IMR-90 (cell line): ENCODE data around the gene MLYCD. TPM values are rescaled to one million over a fixed set of nuclear protein-coding genes. Genes with fewer than 3 reads are reported as not detected.
A peak's percentile ranks its signal among the peaks of the same experiment; 100 is the strongest.

ENCODE experiments used
- ATAC-seq: fragments of 200-7000 bp; cut with Tn5 transposase; 2 replicates; pipeline ENCODE4 v1.9.1; 2020; ENCODE audit warnings: low read depth, mild to moderate bottlenecking, moderate library complexity
- BruUV-seq: library from RNA; stranded (reverse); fragments of 400-500 nt; replicated peaks from 2 replicates; lab custom pipeline; 2021; lab: Mats Ljungman, UMichigan
- CTCF ChIA-PET: fragments of 300-600 bp; formaldehyde crosslinking; extraction: SDS; loops from one replicate; lab custom pipeline; 2021; ENCODE audit warnings: antibody characterized with exemption; lab: Yijun Ruan, JAX
- POLR2A ChIA-PET: fragments of 300-600 bp; sonication (Branson Sonifier 250); formaldehyde crosslinking; loops from one replicate; lab custom pipeline; 2022; ENCODE audit warnings: antibody characterized with exemption; ENCODE audit not compliant: unreplicated experiment; lab: Charles Lee
- DNase-seq: peaks from one replicate; pipeline ENCODE4 v3.0.0; 2013
- H2AFZ ChIP-seq: replicated peaks from 2 replicates; pipeline ENCODE3; 2013; ENCODE audit warnings: low read length, mild to moderate bottlenecking; ENCODE audit not compliant: poor library complexity
- H2AK5ac ChIP-seq: 2 replicates; pipeline ENCODE4 v1.6.1; 2013; ENCODE audit warnings: low read depth, low read length, inconsistent platforms
- H2AK9ac ChIP-seq: replicated peaks from 2 replicates; pipeline ENCODE3; 2013; ENCODE audit warnings: mild to moderate bottlenecking, low read depth, low read length, moderate library complexity; ENCODE audit not compliant: poor library complexity
- H2BK120ac ChIP-seq: 2 replicates; pipeline ENCODE4 v1.6.1; 2013; ENCODE audit warnings: low read depth, low read length, inconsistent platforms
- H2BK15ac ChIP-seq: 3 replicates; pipeline ENCODE4 v1.6.1; 2013; ENCODE audit warnings: low read depth, low read length, inconsistent platforms
- H2BK20ac ChIP-seq: 2 replicates; pipeline ENCODE4 v1.6.1; 2013; ENCODE audit warnings: low read depth, mild to moderate bottlenecking, inconsistent platforms, low read length, moderate library complexity
- H2BK5ac ChIP-seq: 2 replicates; pipeline ENCODE4 v1.6.1; 2013; ENCODE audit warnings: mild to moderate bottlenecking, low read depth, low read length, inconsistent platforms; ENCODE audit not compliant: poor library complexity, severe bottlenecking
- H3K14ac ChIP-seq: replicated peaks from 2 replicates; pipeline ENCODE4 v1.6.1; 2013; ENCODE audit warnings: low read depth, low read length, inconsistent platforms
- H3K18ac ChIP-seq: 2 replicates; pipeline ENCODE4 v1.6.1; 2013; ENCODE audit warnings: low read depth, low read length, control low read depth
- H3K23ac ChIP-seq: 2 replicates; pipeline ENCODE4 v1.6.1; 2013; ENCODE audit warnings: low read depth, low read length, inconsistent platforms
- H3K27ac ChIP-seq: 2 replicates; pipeline ENCODE4 v1.5.1; 2013; ENCODE audit warnings: mild to moderate bottlenecking, control low read depth, low read length; ENCODE audit not compliant: insufficient read depth
- H3K27me3 ChIP-seq: 2 replicates; pipeline ENCODE4 v1.6.1; 2013; ENCODE audit warnings: low read length; ENCODE audit not compliant: control insufficient read depth, insufficient read depth
- H3K36me3 ChIP-seq: 2 replicates; pipeline ENCODE4 v1.6.1; 2013; ENCODE audit warnings: low read length, mixed read lengths; ENCODE audit not compliant: control insufficient read depth, insufficient read depth
- H3K4ac ChIP-seq: 2 replicates; pipeline ENCODE4 v1.6.1; 2013; ENCODE audit warnings: low read depth, low read length, inconsistent platforms
- H3K4me1 ChIP-seq: 2 replicates; pipeline ENCODE4 v1.6.1; 2013; ENCODE audit warnings: low read length, mixed read lengths; ENCODE audit not compliant: control insufficient read depth, insufficient read depth
- H3K4me2 ChIP-seq: 2 replicates; pipeline ENCODE4 v1.6.1; 2013; ENCODE audit warnings: low read depth, mild to moderate bottlenecking, control low read depth, low read length, moderate library complexity
- H3K4me3 ChIP-seq: 2 replicates; pipeline ENCODE4 v1.5.1; 2013; ENCODE audit warnings: low read depth, mild to moderate bottlenecking, control low read depth, low read length, moderate library complexity; ENCODE audit not compliant: insufficient read depth
- H3K56ac ChIP-seq: 2 replicates; pipeline ENCODE4 v1.6.1; 2013; ENCODE audit warnings: low read length, inconsistent platforms; ENCODE audit not compliant: insufficient read depth; ENCODE audit errors: extremely low read depth
- H3K79me1 ChIP-seq, 2 experiments: 2 replicates each; pipeline ENCODE4 v1.6.1; 2013; ENCODE audit warnings: low read length in 2 of 2, inconsistent platforms in 1 of 2, low read depth in 1 of 2
- H3K9ac ChIP-seq: 2 replicates; pipeline ENCODE4 v1.6.1; 2013; ENCODE audit warnings: low read depth, low read length, control low read depth
- H3K9me1 ChIP-seq: 2 replicates; pipeline ENCODE4 v1.6.1; 2013; ENCODE audit warnings: low read length, inconsistent platforms; ENCODE audit not compliant: insufficient read depth
- H3K9me3 ChIP-seq: 2 replicates; pipeline ENCODE4 v1.6.1; 2013; ENCODE audit warnings: low read length; ENCODE audit not compliant: control insufficient read depth, insufficient read depth
- H4K20me1 ChIP-seq: 2 replicates; pipeline ENCODE4 v1.6.1; 2013; ENCODE audit warnings: low read length, inconsistent platforms; ENCODE audit not compliant: insufficient read depth
- H4K5ac ChIP-seq: 2 replicates; pipeline ENCODE4 v1.6.1; 2013; ENCODE audit warnings: mild to moderate bottlenecking, low read depth, low read length, control low read depth
- H4K8ac ChIP-seq, 2 experiments: 2 replicates each; pipeline ENCODE4 v1.6.1; 2013; ENCODE audit warnings: low read depth in 2 of 2, low read length in 2 of 2, control low read depth in 1 of 2, inconsistent platforms in 1 of 2
- H4K91ac ChIP-seq: 2 replicates; pipeline ENCODE4 v1.6.1; 2013; ENCODE audit warnings: low read depth, low read length, inconsistent platforms; ENCODE audit not compliant: insufficient read depth
- CEBPB ChIP-seq: IDR thresholded peaks from 2 replicates; pipeline ENCODE4 v1.6.1; 2012; ENCODE audit warnings: low read depth, low read length, improper control_type of control experiment
- FOS ChIP-seq: fragments of 150-350 bp; IDR thresholded peaks from 2 replicates; pipeline ENCODE4 v1.6.1; 2016; ENCODE audit warnings: low read depth, low read length
- MAFK ChIP-seq: IDR thresholded peaks from 2 replicates; pipeline ENCODE4 v1.6.1; 2012; ENCODE audit warnings: low read depth, low read length, improper control_type of control experiment
- MAZ ChIP-seq: IDR thresholded peaks from 2 replicates; pipeline ENCODE4 v1.6.1; 2012; ENCODE audit warnings: low read depth, mild to moderate bottlenecking, low read length, improper control_type of control experiment, moderate library complexity, borderline replicate concordance
- POLR2A ChIP-seq: IDR thresholded peaks from 2 replicates; pipeline ENCODE4 v1.6.1; 2012; ENCODE audit warnings: mild to moderate bottlenecking, low read depth, low read length
- RAD21 ChIP-seq: IDR thresholded peaks from 2 replicates; pipeline ENCODE4 v1.6.1; 2012; ENCODE audit warnings: low read length, improper control_type of control experiment
- RFX5 ChIP-seq: IDR thresholded peaks from 2 replicates; pipeline ENCODE4 v1.8.0; 2012; ENCODE audit warnings: low read depth, mild to moderate bottlenecking, low read length, moderate library complexity
- SMC3 ChIP-seq: fragments of 150-350 bp; IDR thresholded peaks from 2 replicates; pipeline ENCODE4 v1.6.1; 2016; ENCODE audit warnings: low read depth, mild to moderate bottlenecking, antibody characterized with exemption, low read length, moderate library complexity
- WGBS, 2 experiments: methylation state at CpG; one replicate each; pipeline versions ENCODE4 v1.1.5 to v1.1.7; 2013; ENCODE audit warnings: missing lambda C conversion rate in 2 of 2; ENCODE audit not compliant: insufficient read length in 1 of 2; ENCODE audit errors: extremely low coverage in 2 of 2; 5-methylcytosine and 5-hydroxymethylcytosine counted together
- dilution Hi-C: fragments of 300-500 bp; cut with HindIII; formaldehyde crosslinking; loops from one replicate; pipeline ENCODE4 v1.14.3; 2018; ENCODE audit warnings: low sequenced_read_pairs; ENCODE audit not compliant: unreplicated experiment
- in situ Hi-C: fragments of 300-500 bp; cut with MboI; formaldehyde crosslinking; loops from 3 replicates; pipeline ENCODE4 v1.14.3; 2019; ENCODE audit warnings: low sequenced_read_pairs, inconsistent platforms, mixed read lengths
- intact Hi-C: fragments of 100-400 bp; cut with micrococcal nuclease; formaldehyde crosslinking; loops from 2 replicates; pipeline ENCODE4 v1.10.0; 2022
- polyA plus RNA-seq, 3 experiments: library from polyadenylated mRNA; depleted of rRNA; stranded (reverse); fragments of >200 nt; gene quantifications; 2 replicates each; pipeline ENCODE4 v1.2.3, GENCODE V29; 2012; ENCODE audit warnings: low replicate concordance in 1 of 3
- total RNA-seq: library from RNA; depleted of rRNA; stranded (reverse); fragments of >200 nt; gene quantifications from 2 replicates; pipeline ENCODE4 v1.2.3, GENCODE V29; 2012
- TF ChIP-seq, protein P1 (sequence below): conservative IDR thresholded peaks from 2 replicates; pipeline ENCODE4 v1.5.1; 2012; ENCODE audit warnings: mild to moderate bottlenecking, low read depth, low read length, improper control_type of control experiment

Gene MLYCD
- total and polyA plus RNA-seq, 2 of the 4 experiments (the other 2 are of a cell fraction), result 1.9 to 2.7 TPM

GRCh38 chr16:83878838-83879237 lies 20.1 kb upstream of the MLYCD start:
- Histone ChIP-seq H3K9ac (no peak overlapping the region), H3K14ac (no peak overlapping the region), H2AK9ac (no peak overlapping the region), H4K5ac (no peak overlapping the region), H3K56ac (no peak overlapping the region), H3K23ac (no peak overlapping the region), H3K9me3 (no peaks in the 10 kb centered on the region), H3K9me1 (no peaks in the 10 kb centered on the region), H2BK5ac (no peak overlapping the region), H2BK15ac (no peak overlapping the region), H3K27me3 (peaks cover 35% of the 10 kb centered on the region), H2AFZ (no peak overlapping the region), H3K18ac (no peak overlapping the region), H3K4ac (no peak overlapping the region), H4K91ac (no peak overlapping the region), H3K4me1 (no peaks in the 10 kb centered on the region), H3K79me1 (no peaks in the 10 kb centered on the region), H4K8ac (no peak overlapping the region), H3K36me3 (no peaks in the 10 kb centered on the region), H2AK5ac (no peak overlapping the region), H4K20me1 (no peaks in the 10 kb centered on the region), H3K27ac (no peak overlapping the region), H3K4me2 (no peak overlapping the region; the same call in 1 of the 2 replicates), H2BK120ac (no peak overlapping the region), H3K4me3 (no peak overlapping the region), H2BK20ac (no peak overlapping the region)
- CTCF ChIA-PET, result interaction anchor here (1.5 kb wide), 1 partner anchor 52 kb away, joined by 5 read pairs; no protein-coding TSS in a partner anchor
- ATAC-seq (peak; percentile 67), DNase-seq (peak; percentile 60)
- dilution Hi-C loops (no loop called here), intact Hi-C loops (loop anchor here (1.0 to 5.0 kb wide), 3 partner anchors 53 to 1616 kb away; no protein-coding TSS in a partner anchor), in situ Hi-C loops (no loop called here)
- no TSS peak for BruUV-seq
- TF ChIP-seq RFX5 (no peak), MAZ (no peak), SMC3 (peak; percentile 91), RAD21 (peak; percentile 90), POLR2A (0 out of 2 replicates have a peak, but pooled peaks have one; percentile 33), FOS (no peak), CEBPB (no peak), MAFK (no peak)
- TF ChIP-seq, protein P1, sequence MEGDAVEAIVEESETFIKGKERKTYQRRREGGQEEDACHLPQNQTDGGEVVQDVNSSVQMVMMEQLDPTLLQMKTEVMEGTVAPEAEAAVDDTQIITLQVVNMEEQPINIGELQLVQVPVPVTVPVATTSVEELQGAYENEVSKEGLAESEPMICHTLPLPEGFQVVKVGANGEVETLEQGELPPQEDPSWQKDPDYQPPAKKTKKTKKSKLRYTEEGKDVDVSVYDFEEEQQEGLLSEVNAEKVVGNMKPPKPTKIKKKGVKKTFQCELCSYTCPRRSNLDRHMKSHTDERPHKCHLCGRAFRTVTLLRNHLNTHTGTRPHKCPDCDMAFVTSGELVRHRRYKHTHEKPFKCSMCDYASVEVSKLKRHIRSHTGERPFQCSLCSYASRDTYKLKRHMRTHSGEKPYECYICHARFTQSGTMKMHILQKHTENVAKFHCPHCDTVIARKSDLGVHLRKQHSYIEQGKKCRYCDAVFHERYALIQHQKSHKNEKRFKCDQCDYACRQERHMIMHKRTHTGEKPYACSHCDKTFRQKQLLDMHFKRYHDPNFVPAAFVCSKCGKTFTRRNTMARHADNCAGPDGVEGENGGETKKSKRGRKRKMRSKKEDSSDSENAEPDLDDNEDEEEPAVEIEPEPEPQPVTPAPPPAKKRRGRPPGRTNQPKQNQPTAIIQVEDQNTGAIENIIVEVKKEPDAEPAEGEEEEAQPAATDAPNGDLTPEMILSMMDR, result peak; percentile 88
- POLR2A ChIA-PET, result no interaction called here
- no CpG with 5 or more reads among the region's 6 CpGs for WGBS, 2 experiments
